ENCODE data around the gene FAM98C. TPM values are rescaled to one million over a fixed set of nuclear protein-coding genes. Genes with fewer than 3 reads are reported as not detected.

Gene FAM98C
- total and polyA plus RNA-seq, 10 donors, result 18.0 to 27.4 (median 25.2) TPM

GRCh38 chr19:38412961-38413360, 10.1 kb downstream of the FAM98C start:
- no peak overlapping the region for H3K4me3 ChIP-seq
- H3K27ac ChIP-seq, result no peak overlapping the region
- peaks cover 0 to 92% (median 16%) of the 10 kb centered on the region in 6 donors for H3K36me3 ChIP-seq
- peaks cover 1 to 21% (median 9%) of the 10 kb centered on the region in 6 donors for H3K4me1 ChIP-seq
- TF ChIP-seq CTCF (IDR thresholded peaks at IDR 0.05 in 8 of 11, conservative IDR thresholded peaks at IDR 0.05 in 3 of 11) (no peak), POLR2AphosphoS5 (IDR thresholded peaks at IDR 0.05) (no peak), POLR2A (IDR thresholded peaks at IDR 0.05) (no peak)
- no peaks in the 10 kb centered on the region for H3K9me3 ChIP-seq
- intact Hi-C loops (cut with DNase I; ENCODE audit: low total_unique reads), result no loop called here
- DNase-seq, result no peak
- 71 to 90% (median 81%) methylated on average over 9 to 11 of the region's 11 CpGs for WGBS, 5 donors
- no peaks in the 10 kb centered on the region for H3K27me3 ChIP-seq (replicated peaks in 1 of 7)

GRCh38 chr19:38413416-38413815, 10.5 kb downstream of the FAM98C start:
- DNase-seq, result no peak
- Histone ChIP-seq H3K4me1 (peaks cover 6 to 26% (median 14%) of the 10 kb centered on the region in 6 donors), H3K27me3 (replicated peaks in 1 of 7) (no peaks in the 10 kb centered on the region), H3K36me3 (peaks cover 0 to 87% (median 13%) of the 10 kb centered on the region in 6 donors), H3K4me3 (no peak overlapping the region), H3K9me3 (no peaks in the 10 kb centered on the region), H3K27ac (no peak overlapping the region)
- no peak for TF ChIP-seq POLR2A (IDR thresholded peaks at IDR 0.05)
- TF ChIP-seq CTCF (IDR thresholded peaks at IDR 0.05 in 8 of 11, conservative IDR thresholded peaks at IDR 0.05 in 3 of 11), result no peak
- TF ChIP-seq POLR2AphosphoS5 (IDR thresholded peaks at IDR 0.05), result no peak
- intact Hi-C loops (cut with DNase I; ENCODE audit: low total_unique reads), result no loop called here
- 89 to 97% (median 89%) methylated on average over 5 to 6 of the region's 6 CpGs for WGBS, 5 donors

- H3K36me3 ChIP-seq, result peaks cover 0 to 82% (median 7%) of the 10 kb centered on the region in 6 donors
- no peaks in the 10 kb centered on the region for H3K27me3 ChIP-seq (replicated peaks in 1 of 7)
- peak overlapping the region in 2 of 8 donors; percentile 42 to 66 for H3K4me3 ChIP-seq
- intact Hi-C loops (cut with DNase I; ENCODE audit: low total_unique reads), result no loop called here
- no peaks in the 10 kb centered on the region for H3K9me3 ChIP-seq
- TF ChIP-seq CTCF (IDR thresholded peaks at IDR 0.05 in 8 of 11, conservative IDR thresholded peaks at IDR 0.05 in 3 of 11) (no peak), POLR2AphosphoS5 (IDR thresholded peaks at IDR 0.05) (no peak), POLR2A (IDR thresholded peaks at IDR 0.05) (no peak)
- peak overlapping the region; percentile 15 to 90 (median 78) for H3K27ac ChIP-seq
- no peak for DNase-seq
- 79 to 83% (median 81%) methylated on average over 8 of the region's 8 CpGs for WGBS, 5 donors
- peaks cover 7 to 47% (median 18%) of the 10 kb centered on the region in 6 donors for H3K4me1 ChIP-seq
Measured at GRCh38 chr19:38417146-38417543, 14.3 kb downstream of the FAM98C start.

GRCh38 chr19:38417544-38418506, 14.9 kb downstream of the FAM98C start:
- H3K27ac ChIP-seq, result peak overlapping the region; percentile 48 to 90 (median 78)
- H3K4me3 ChIP-seq, result peak overlapping the region in 7 of 8 donors; percentile 23 to 66 (median 42)
- DNase-seq, result peak; percentile 95
- no peaks in the 10 kb centered on the region for H3K9me3 ChIP-seq
- peaks cover 7 to 54% (median 18%) of the 10 kb centered on the region in 6 donors for H3K4me1 ChIP-seq
- no peaks in the 10 kb centered on the region for H3K27me3 ChIP-seq (replicated peaks in 1 of 7)
- H3K36me3 ChIP-seq, result peaks cover 0 to 79% (median 2%) of the 10 kb centered on the region in 6 donors
- no peak for TF ChIP-seq POLR2A (IDR thresholded peaks at IDR 0.05)
- peak; percentile 76 to 78 (median 78) for TF ChIP-seq POLR2AphosphoS5 (IDR thresholded peaks at IDR 0.05)
- peak in 4 of 11 experiments; percentile 35 to 47 (median 40) for TF ChIP-seq CTCF (IDR thresholded peaks at IDR 0.05 in 8 of 11, conservative IDR thresholded peaks at IDR 0.05 in 3 of 11)
- 7 to 16% (median 14%) methylated on average over 39 to 49 of the region's 49 CpGs for WGBS, 5 donors
- intact Hi-C loops (cut with DNase I; ENCODE audit: low total_unique reads), result no loop called here

Measured in spleen (tissue), 11 donors.